SW480 (cell line): ENCODE results near the gene POLR2F.

ENCODE experiments used
- DNase-seq: peaks from one replicate; pipeline ENCODE4 v3.0.0-alpha.2; 2016; ENCODE audit warnings: low spot score

Gene POLR2F

DNA sequence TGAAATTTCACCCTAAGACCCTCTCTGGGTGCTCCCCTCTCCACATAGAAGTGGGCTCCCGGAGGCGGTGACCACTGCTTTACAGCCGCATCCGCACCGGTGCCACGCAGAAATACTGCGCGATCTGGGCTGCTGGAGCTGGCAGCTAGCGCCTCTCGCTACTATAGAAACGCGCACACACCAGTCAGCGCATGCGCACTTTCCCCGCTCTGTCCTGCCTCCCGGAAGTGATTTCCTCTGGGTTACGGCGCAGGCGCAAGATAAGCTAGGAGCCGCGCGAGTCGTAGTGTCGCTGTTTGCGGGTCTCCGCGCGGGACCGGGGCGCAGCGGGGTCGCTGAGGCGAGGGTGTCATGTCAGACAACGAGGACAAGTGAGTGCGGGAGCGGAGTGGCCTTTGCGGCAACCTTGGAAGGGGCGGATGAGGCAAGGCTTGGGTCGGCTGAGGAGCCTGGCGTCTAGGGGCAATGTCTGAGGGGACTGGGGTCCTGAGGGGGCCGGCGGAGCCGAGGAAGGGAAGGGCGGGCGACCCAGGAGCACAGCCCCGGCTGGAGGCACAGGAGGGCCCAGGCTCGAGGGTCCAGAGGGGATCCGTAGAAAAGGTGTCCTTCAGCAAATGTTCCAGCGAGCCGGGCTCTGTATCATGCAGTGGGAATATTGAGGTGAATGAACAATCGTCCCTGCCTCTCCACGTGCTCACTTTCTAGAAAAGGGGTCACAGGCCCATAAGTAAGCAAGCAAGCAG lies at the start of gene POLR2F, which contains the start of gene C22orf23:
POLR2F (plus strand) TSS at position 263 of the 743 bp plus-strand sequence; CDS start at position 352, 89 bp downstream.
C22orf23 (minus strand) TSS at position 165 of the 743 bp plus-strand sequence. CDS start 452 bp downstream, outside the sequence.
- DNase-seq, result peak; percentile 89

DNA sequence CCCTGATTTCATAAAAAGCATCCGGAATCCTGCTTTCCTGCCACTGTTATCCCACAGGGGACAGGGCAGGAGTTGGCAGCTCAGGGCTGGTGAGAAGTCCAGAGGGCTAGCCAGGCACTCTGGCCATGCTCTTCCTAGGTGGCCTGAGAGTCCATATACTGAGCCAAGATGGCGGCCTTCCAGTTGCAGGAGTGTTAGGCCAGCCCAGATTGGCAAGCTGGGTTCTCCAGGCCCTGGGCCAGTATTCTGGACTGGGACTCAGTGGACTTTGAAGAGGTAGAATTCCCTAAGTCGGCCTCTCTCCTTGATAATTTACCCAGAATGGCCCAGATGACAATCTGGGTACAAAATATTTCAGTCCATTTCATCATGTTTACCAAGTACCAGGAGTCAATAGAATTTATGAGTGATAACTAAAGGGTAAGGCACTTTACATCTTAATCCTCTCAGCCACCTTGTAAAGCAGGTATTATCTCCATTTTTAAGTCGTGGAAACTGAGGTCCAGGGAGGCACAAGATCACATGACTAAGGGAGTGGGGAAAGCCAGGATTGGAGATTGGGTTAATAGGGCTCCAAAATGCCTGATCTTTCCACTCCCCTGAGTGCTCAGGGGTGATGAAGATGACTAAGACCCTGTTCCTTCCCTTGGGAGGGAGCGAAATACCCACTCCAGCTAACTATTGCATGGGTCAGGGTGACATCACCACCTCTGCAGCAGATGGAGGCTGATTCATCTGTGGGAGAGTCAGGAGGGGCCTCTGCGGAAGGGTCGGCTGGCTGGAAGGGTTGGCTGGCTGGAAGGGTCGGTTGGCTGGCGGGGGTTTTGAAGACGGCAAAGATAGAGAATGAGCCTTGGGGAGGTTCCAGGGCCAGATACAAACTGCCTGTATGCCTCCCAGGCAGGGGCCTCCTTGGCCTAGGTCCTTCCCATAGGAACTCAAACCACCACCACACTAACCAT lies 48.6 kb upstream of the POLR2F start:
- DNase-seq, result peak; percentile 92

DNA sequence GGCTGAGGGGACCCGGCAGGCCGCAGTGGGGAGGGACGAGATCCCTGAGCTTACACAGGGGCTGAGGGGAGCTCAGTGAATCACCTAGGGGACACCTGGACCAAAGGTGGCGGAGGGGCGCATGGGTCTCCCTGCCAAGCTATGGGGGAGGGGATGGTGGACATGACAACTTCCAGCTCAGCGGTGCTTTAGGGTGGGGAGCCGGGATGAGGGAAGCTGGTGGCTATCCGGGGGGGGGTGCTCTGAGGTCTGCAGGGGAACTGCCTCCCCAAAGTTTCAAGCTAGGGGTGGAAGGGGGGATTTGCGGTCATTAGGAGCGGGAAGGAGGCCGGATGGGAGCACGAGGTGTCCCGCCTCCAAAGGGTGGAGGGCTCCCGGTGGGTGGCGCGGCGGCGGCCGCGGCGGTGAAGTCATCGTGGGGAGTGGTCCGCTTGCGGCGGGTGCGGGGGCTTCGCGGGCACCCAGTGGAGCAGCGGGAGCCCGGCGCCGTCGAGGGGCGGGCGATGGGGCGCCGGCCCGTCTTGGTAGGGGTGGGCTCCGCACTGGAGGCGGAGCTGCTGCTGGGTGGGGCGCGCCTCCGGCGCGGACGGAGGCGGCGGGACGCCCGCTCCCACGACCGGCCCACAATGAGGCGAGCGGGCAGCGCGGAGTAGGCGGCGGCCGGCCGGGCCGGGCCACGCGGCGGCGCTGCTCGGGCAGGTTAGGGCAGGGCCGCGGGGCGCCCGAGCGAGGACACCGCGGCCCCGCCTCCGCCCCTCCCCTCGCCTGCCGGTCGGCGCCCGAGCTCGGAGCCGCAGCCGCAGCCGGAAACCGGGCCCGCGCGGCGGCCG lies 47.8 kb upstream of the POLR2F start, which contains the start of gene MICALL1:
MICALL1 (plus strand) TSS at position 764 of the 830 bp plus-strand sequence. CDS start 126 bp downstream, outside the sequence.
- DNase-seq, result peak; percentile 69

DNA sequence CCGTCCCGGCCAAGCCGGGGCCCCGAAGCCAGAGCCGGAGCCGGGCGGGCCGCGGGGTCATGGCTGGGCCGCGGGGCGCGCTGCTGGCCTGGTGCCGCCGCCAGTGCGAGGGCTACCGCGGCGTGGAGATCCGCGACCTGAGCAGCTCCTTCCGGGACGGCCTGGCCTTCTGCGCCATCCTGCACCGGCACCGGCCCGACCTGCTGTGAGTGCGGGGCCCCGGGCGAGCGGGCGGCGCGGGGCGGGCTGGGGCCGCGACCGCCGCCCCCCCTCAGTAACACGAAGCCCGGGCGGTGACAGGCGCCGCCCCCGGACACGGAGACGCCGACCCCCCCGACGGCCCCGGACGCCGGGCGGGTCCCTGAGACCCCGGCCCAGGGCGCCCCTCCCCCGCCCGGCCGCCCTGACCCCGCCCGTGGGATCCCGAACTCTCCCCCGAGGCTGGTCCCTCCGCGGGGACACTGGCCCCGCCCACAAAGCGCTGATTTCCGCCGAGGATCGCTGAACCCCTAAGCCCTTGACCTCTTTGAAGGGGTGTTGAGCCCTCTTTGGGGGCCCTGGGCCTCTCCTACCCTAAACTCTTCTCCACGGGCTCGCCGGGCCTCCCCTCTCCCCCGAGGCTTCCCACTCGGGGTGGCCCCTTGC lies 47.0 kb upstream of the POLR2F start:
- DNase-seq, result no peak

DNA sequence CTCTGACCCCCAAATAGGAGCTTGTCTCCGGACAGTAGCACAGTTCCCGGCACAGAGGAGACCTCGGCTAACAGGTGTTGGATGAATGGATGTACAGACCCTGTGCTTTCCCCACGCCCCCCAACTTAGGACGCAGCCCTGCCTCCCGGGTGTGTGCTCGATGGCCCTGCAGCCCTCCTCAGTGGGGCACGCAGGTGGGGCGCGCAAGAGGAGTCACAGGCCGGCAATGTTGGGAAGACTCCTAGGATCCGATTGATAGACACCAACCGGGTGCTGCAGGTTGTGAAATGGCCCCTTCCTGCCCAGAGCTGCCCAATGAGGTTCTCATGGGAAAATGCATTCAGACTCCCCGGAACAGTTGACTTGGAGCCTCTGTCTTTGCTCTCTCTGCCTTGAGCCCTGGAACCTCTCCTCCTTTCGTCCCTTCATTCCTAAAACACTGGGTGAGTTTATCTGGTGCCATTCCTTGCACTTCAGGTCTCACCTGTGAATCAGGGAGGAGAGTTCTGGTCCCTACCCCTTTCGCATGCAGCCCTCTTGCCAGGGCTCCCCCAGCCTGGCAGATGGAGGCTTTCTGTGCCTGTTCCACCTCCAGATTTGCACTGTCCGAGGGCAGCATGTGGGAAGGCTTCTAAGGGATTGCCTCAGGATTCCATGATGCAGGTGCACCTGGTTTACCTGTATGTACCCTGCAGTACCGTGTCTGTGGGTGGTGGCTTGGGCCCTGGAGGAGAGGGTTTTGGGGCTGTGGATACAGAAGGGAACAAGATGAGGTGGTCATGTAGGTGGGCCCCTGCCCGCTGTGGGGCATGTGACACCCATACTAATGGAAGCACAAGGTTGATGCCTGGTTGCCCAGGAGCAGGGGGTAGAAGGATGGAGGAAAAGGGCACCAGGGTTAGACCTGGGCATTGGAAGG lies 46.2 kb upstream of the POLR2F start:
- no peak for DNase-seq

DNA sequence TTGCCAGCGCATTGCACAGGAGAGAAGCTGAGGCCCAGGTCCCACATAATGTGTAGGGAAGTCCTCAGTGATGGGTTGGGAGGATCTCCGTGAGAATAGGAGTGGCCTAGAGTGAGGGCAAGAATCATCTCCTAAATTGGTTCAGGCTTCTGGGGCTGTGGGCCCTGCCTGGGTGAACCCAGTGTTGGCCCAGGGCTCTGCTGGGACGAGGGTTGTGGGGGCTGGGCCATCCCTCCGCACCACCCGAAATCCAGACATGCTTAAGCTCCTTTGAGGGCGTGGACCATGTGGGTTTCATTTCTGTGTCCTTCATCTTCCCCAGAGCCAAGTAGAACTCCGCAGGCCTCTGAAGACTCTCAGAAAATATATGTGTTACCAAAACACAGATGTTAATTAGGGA lies 43.7 kb upstream of the POLR2F start:
- DNase-seq, result no peak

DNA sequence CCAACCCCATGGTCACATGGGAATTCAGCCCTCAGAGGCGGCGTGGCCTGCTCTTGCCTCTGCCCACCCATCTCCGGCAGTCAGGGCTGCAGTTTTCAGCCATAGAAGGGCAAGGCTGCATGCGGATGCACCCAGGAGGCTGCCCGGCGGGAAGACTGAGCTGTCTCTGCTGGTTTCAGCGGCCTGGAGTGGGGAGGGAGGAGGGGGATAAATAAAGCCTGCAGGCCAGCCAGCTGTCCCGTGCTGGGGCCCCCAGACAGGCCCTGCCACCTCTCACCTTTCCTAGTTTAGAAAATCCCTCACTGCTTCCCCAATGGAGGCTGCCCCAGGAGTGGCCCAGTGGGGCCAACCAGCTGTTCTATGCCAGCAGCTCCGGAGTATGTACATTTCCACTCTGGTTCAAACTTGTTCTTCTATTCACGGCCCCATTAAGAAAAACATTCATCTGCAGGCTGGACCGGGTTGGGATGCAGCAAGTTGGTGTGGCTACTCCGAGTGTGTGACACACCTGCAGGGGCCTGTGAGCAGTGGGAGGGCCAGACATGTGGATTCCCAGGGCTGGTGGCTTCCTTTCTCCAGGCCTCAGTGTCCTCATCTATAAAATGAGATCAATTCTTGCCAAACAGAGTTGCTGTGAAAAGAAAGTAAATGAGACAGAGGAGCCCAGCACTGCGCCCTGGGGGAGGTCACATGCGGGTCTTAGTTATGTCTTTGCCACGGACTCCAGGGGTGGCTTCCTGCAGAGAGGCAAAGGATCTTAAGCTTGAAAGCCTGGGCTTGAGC lies 42.4 kb upstream of the POLR2F start:
- no peak for DNase-seq

DNA sequence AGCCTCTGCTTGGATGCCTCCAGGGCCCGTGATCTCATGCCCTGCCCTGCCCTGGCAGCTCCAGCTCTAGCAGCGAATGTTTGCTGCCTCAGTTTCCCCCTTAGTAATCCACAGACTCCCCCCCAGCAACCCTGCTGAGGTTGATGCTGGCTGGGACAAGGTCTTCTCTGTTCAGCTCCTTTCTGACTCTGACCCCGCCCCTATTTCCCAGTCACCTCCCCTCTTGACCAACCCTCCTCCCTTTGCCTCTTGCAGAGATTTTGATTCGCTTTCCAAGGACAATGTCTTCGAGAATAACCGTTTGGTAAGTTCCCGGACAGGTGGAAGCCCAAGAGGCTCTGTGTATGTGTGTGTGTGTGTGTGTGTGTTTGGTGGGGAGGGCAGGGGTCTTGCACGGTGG lies 41.8 kb upstream of the POLR2F start:
- DNase-seq, result no peak

DNA sequence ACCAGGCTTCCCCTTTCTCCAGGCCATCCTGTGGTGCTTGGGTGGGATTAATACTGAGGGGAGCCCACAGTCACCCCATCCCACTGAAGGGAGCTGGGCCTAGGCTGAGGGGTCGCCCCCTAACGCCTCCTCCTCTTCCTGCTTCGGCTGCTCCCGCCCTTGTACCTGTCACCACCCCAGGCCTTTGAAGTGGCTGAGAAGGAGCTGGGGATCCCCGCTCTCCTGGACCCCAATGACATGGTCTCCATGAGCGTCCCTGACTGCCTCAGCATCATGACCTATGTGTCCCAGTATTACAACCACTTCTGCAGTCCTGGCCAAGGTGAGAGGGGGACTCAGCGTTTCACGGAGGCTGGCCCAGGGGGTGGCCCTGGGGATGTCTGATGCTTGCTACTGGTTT lies 41.3 kb upstream of the POLR2F start:
- no peak for DNase-seq

DNA sequence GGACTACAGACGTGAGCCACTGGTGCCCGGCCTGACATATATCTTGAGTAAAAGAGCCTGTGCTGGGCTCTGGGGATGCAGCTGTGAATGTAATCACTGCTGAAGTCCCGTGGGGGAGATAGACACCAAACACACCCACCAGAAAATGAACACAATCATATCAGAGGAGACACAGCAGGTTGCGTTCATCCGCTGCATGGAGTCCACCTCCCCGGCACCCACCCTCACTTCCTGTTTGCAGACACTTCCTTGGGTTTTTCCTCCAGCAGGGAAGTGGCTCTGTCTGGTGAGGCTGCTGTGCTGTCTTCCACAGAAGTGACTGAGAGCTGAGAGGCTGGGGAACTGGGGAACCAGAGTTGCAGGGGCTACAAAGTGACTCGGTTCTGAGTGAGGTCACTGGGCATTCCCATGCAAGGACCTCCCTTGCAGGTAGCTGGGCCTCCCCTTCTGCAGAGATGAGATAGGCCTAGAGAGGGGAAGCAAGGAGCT lies 40.2 kb upstream of the POLR2F start:
- DNase-seq, result no peak

DNA sequence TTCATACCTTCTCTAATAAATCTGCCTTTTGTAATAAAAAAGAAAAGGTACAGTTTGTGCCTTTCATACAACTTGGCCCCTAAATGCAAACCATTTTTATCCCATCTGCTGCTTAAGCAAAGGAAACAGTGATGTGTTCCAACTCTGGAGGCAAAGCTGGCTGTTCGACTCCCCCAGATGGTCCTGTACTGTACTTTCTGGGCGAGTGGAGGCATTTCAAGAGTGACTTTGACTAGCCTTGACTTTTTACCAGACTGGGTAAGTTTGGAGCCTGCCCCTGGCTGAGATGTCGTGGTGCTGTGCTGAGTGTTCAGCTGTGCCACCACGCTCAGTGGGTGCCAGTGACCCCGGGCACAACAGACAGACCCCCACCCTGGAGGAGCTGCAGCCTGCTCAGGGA lies 37.2 kb upstream of the POLR2F start:
- DNase-seq, result no peak

DNA sequence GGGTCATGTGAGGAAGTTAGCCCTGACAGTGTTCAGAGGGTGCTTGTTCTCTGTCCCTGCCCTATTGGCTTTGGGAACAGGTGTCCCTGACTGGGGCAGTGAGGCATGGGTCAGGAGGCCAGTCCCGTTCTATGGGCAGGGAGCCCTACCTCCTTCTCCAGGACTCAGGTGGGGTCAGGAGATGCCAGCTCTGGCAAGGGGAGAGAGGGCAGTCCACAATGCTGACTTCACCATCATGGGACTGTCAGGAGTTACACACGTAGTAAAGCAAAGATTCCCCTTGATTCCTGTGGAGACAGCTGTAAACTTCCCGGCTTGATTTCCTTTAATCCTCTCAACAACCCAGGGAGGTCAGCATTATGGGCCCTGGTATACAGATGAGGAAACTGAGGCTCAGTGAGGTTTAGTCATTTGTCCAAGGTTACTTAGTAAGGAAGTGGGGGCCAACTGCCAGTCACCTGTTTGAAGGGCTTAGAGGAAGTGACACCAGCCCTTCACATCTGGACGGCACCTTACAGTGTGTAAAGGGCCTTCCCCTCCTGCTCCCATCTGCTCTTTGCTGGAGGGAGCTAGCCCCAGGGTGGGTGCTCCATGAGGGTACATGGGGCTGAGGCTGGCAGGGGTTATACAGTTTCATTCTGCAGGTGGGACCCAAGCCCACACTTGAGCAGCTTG lies 35.5 kb upstream of the POLR2F start:
- DNase-seq, result no peak

DNA sequence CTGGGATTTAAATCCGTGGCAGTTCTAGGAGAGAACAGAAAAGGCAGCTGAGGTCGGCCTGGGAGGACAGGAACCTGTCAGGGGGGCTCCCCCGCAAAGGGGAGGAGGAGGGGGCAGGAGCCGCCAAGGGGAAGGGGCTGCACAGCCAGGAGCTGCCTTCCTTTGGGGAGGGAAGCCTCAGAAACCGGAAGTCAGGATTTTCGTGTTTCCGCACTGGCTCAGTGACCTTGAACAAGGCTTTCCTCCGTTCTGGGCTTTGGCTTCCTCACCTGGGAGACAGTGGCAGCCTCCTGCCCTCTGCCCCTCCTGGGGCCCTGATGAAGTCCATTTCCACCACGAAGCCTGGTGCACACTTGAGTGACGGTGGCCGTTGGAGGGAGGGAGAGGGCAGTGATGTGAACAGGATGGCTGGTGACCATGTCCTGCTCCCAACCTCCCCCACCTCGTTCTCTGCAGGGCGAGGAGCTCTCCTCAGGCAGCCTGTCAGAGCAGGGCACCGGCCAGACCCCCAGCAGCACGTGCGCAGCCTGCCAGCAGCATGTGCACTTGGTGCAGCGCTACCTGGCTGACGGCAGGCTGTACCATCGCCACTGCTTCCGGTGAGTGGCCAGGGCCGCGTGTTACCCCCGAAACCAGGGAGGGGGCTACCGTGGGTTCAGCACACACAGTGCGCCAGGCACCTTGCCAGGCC lies 34.8 kb upstream of the POLR2F start:
- DNase-seq, result no peak

DNA sequence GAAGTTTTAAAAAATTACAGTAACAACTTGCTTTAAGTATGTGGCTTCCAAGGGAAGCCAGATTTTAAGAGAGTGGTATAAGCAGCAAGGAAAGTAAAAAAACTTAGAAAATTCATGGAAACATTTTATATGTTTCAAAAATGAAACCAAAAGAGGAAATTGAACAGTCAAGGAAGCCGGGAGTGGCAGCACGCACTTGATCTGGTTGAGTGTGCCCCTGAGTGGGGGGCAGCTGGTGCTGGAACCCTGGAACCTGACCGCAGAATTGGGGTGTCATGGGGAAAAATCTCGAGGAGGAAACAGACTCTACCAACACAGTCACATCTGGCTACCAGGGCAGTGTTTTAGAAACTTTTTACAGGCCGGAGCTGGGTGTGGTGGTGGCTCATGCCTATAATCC lies 33.4 kb upstream of the POLR2F start:
- no peak for DNase-seq

DNA sequence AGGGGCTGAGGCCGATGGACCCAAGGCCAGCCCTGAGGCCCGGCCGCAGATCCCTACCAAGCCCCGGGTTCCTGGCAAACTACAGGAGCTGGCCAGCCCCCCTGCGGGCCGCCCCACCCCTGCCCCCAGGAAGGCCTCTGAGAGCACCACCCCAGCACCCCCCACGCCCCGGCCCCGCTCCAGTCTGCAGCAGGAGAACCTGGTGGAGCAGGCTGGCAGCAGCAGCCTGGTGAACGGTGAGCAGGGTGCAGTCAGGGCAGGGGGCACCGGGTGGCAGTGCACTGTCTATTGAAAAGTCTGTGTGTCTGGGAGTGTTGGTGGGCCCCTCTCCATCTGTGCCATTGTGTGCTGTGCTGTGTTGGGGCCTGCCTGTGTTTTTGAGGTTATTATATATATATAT lies 31.3 kb upstream of the POLR2F start:
- DNase-seq, result no peak

DNA sequence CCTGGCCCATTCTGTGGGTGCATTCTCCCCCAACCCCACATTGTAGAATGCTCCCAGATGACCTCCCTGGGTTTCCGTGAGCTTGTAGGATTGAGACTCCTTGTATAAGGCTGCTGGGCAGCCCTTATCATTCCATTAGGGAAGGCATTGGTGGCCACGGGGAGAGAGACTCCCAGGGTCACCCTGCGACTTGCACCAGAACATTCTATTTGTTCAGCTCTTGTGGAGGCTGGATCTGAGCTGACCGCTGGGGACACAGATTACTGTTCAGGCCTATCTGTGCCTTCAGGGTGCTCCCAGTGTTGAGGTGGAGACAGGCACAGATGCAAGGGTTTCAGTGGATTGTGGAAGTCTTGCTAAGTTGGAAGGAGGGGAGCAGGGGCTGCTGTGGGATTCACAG lies 29.6 kb upstream of the POLR2F start:
- no peak for DNase-seq

DNA sequence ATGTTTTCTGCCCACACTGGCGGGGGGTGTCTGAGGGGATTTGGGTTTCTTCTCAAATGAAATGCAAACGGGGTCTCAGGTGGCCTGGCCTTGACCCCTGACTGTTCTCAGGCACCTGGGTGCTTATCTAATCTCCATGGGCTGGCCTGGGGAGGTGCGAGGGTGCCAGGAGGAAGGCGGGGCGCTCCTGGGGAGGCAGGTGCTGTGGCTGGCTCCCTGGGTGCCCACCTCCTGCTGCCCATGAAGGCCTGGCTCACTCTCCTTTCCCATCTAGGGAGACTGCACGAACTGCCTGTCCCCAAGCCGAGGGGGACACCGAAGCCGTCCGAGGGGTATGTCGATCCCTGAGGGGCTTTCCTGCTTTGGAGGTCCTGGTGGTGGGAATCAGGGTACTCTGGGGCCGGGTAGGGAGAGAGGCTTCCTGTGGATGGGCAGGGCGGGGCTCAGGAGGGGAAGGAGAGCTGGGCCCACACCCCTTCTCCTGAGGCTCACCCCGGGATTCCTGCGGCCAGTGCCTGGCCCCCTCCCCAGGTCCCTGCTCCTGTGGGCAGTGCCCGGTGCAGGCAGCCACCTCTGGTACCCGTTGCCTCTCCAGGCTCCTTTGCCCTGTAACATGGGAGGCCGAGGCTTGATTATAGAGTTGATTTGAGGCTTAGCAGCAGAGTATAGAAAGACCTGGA lies 29.0 kb upstream of the POLR2F start:
- no peak for DNase-seq

DNA sequence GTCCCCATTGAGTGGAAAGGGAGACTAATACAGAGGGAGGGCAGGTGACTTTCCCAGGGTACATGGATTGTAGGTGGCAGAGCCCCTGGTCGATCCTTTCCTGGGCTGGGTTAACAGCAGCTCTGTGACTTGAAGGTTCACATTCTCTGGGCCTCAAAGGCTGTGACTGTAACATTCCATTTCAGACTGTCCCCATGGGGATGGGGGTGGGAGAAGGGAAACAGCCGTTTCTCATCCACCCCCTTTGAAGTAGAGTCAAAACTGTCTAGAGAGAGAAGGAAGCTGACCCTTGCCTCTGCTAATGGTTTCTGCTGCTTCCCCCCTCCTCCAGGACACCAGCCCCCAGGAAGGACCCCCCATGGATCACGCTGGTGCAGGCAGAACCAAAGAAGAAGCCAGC lies 28.2 kb upstream of the POLR2F start:
- DNase-seq, result no peak
